BJ (cell line): Measurements from ENCODE around the gene DPYSL3. TPM values are rescaled to one million over a fixed set of nuclear protein-coding genes. Genes with fewer than 3 reads are reported as not detected.

Source experiments
- CTCF ChIA-PET: fragments of 350-600 bp; formaldehyde crosslinking; extraction: SDS; loops from one replicate; lab custom pipeline; 2021; ENCODE audit warnings: antibody characterized with exemption, inconsistent platforms; lab: Yijun Ruan, JAX
- POLR2A ChIA-PET: fragments of 300-600 bp; sonication (Branson Sonifier 250); formaldehyde crosslinking; extraction: SDS; loops from one replicate; lab custom pipeline; 2021; ENCODE audit warnings: antibody characterized with exemption; lab: Charles Lee
- DNase-seq: peaks from one replicate; pipeline ENCODE4 v3.0.0-alpha.2; 2011; ENCODE audit warnings: low read depth
- H3K27me3 ChIP-seq: 2 replicates; pipeline ENCODE4 v1.6.0; 2011; ENCODE audit warnings: low read length; ENCODE audit not compliant: control insufficient read depth, insufficient read depth
- H3K36me3 ChIP-seq: 2 replicates; pipeline ENCODE4 v1.5.1; 2011; ENCODE audit warnings: low read length; ENCODE audit not compliant: control insufficient read depth, insufficient read depth
- H3K4me3 ChIP-seq: 2 replicates; pipeline ENCODE4 v1.5.1; 2011; ENCODE audit warnings: low read depth, mild to moderate bottlenecking, control low read depth, low read length
- polyA plus RNA-seq: library from polyadenylated mRNA; depleted of rRNA; stranded (reverse); fragments of >200 nt; gene quantifications from 2 replicates; pipeline ENCODE4 v1.2.3, GENCODE V29; 2011
- TF ChIP-seq, protein P1 (sequence below): IDR thresholded peaks from 2 replicates; pipeline ENCODE4 v1.5.1; 2011; ENCODE audit warnings: low read depth, mild to moderate bottlenecking, control low read depth, inconsistent platforms, low read length, moderate library complexity; ENCODE audit not compliant: insufficient read depth

Gene DPYSL3
- polyA plus RNA-seq, 1 experiment: 49.6 TPM

DNA sequence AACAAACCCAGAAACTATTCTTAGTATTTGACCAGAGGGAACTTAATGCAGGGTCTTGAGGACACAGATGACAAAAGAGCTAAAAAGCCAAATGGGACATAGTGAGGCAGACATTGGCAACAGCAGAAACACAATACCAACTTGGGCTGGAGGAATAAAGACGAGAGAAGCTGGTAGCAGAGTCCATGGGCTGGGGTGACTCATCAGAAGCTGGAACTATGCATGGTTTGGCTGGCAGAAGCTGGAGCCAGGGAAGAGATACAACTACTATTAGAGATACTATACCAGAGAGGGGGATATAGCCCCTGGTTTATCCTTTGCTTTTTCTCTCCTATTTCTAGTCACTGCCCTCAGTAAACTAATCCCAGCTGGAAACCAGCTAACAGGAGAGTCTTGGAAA, 29.2 kb upstream of the DPYSL3 start:
- DNase-seq: no peak
- Histone ChIP-seq H3K36me3 (no peaks in the 10 kb centered on the region), H3K27me3 (no peaks in the 10 kb centered on the region), H3K4me3 (no peak overlapping the region)
- ChIA-PET POLR2A (no interaction called here), CTCF (interaction anchor here (0.8 to 2.1 kb wide), 3 partner anchors 10 to 19 kb away, joined by 3 to 4 read pairs (median 3); no protein-coding TSS in a partner anchor)
- TF ChIP-seq, protein P1, sequence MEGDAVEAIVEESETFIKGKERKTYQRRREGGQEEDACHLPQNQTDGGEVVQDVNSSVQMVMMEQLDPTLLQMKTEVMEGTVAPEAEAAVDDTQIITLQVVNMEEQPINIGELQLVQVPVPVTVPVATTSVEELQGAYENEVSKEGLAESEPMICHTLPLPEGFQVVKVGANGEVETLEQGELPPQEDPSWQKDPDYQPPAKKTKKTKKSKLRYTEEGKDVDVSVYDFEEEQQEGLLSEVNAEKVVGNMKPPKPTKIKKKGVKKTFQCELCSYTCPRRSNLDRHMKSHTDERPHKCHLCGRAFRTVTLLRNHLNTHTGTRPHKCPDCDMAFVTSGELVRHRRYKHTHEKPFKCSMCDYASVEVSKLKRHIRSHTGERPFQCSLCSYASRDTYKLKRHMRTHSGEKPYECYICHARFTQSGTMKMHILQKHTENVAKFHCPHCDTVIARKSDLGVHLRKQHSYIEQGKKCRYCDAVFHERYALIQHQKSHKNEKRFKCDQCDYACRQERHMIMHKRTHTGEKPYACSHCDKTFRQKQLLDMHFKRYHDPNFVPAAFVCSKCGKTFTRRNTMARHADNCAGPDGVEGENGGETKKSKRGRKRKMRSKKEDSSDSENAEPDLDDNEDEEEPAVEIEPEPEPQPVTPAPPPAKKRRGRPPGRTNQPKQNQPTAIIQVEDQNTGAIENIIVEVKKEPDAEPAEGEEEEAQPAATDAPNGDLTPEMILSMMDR: no peak

DNA sequence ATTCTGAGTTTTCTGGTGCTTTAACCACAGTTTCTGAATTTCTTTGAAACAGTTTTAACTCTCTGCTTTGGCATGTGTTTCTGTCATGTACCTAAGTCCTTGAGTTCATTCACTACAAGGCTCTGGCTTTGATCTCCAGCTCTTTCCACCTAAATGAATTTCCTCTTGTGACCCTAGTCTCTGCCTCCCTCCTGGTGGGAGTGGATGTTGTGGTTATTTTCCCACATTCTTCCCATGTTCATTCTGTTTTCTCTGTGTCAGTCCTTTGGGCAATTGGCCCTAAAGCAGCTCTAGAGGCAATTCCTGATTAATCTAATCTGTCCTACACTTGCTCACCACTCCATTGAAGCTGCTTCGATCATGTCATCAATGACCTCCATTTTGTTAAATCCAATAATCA, 28.4 kb upstream of the DPYSL3 start:
- Histone ChIP-seq H3K4me3 (no peak overlapping the region), H3K27me3 (no peaks in the 10 kb centered on the region), H3K36me3 (no peaks in the 10 kb centered on the region)
- ChIA-PET CTCF (interaction anchor here (1.8 kb wide), 1 partner anchor 83 kb away, joined by 5 read pairs; no protein-coding TSS in a partner anchor), POLR2A (no interaction called here)
- DNase-seq: no peak
- TF ChIP-seq, protein P1: no peak

DNA sequence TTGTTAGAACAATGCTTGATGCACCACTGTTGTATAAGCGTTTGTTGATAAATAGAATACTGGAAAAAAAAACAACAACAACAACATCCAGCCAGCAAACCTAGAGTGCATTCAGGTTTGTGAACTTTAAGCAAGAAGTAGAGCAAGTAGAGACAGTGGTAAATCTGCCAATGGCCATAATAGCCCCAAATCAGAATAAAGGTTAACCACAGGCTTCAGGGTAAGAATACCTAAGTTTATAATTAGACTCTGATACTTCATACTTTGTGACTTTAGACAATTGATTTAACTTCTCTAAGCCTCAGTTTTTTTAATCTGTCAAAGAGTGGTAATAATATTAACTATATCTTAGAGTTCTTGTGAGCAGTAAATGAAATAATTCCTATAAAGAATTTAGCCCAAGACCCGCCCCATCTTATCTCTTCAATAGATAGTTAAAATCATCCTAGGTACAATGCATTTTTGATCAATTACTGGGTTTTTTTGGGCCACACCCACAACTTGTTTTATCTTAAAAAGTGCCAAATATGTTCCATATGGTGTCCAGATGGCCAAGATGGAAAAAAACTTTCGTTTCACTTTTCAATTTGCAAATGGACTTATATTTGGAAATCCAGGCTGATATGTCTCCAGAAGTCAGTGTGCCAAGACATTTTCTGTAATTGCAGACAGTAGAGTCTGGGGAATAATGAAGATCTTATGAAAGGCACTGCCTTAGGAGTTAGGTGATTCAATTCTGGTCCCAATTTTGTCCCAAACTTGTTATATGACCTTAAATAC, 24.5 kb upstream of the DPYSL3 start:
- H3K27me3 ChIP-seq: no peaks in the 10 kb centered on the region
- H3K36me3 ChIP-seq: no peaks in the 10 kb centered on the region
- no peak for DNase-seq
- ChIA-PET CTCF (no interaction called here), POLR2A (no interaction called here)
- TF ChIP-seq, protein P1: no peak
- H3K4me3 ChIP-seq: no peak overlapping the region

DNA sequence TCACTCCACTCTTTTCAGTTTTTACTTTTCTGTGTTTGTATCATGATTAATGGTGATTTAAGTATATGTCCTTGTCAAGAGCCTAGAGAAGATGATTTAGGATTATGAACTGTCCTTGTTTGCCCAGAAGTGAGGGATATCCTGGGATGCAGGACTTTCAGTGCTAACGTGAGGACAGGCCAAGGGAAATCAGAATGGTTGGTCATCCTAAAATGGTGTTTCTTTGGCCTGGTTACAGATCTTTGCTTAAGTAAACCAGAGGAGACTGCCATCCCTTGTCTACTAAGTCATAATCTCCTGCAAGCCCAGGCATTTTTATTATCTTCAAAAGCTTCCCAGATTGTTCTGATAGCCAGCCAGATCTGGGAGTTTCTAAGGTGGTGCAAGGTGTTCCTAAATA, 22.3 kb upstream of the DPYSL3 start:
- no peak overlapping the region for H3K4me3 ChIP-seq
- ChIA-PET POLR2A (no interaction called here), CTCF (interaction anchor here (1.5 kb wide), 1 partner anchor 9 kb away, joined by 4 read pairs; no protein-coding TSS in a partner anchor)
- H3K36me3 ChIP-seq: no peaks in the 10 kb centered on the region
- no peak for DNase-seq
- TF ChIP-seq, protein P1: no peak
- no peaks in the 10 kb centered on the region for H3K27me3 ChIP-seq

DNA sequence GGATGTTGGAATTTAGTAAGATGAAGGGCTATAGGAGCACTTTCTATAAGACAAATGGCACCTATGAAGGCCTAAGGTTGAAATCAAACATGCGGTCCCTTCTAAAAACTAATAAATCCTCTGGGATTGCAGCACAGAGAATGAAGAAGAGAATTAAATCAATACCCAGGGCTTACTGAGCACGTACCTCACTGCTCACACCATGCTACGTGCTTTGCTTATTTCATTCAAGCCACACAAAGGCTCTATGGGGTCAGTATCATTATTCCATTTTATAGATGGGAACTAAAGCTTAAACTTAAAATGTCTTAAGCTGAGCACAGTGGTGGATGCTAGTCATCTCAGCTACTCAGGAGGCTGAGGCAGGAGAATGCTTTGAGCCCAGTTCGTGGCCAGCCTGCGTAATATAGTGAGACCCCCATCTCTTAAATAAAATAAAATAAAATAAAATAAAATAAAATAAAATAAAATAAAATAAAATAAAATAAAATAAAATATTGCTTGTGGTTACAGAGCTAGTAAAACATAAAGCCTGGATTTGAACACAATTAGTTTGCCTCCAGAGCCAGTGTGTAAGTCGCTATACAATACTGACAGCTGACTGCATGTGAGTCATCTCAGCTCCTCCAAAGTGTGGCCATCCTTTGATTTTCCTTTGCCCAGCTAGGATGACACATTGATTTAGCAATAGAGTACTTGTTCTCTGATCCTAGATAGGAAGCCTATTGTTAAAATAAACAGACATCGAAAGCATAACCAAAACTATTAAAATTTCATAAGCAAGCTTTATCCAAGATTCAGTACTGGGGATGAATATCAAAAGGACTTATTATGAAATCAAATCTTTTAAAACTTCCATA, 20.9 kb upstream of the DPYSL3 start:
- H3K4me3 ChIP-seq: no peak overlapping the region
- CTCF ChIA-PET: interaction anchor here (0.5 to 1.1 kb wide), 5 partner anchors 9 to 382 kb away, joined by 3 to 5 read pairs (median 4); no protein-coding TSS in a partner anchor
- no peaks in the 10 kb centered on the region for H3K36me3 ChIP-seq
- POLR2A ChIA-PET: interaction anchor here (0.5 to 0.6 kb wide), 2 partner anchors 124 to 127 kb away, joined by 3 read pairs; no protein-coding TSS in a partner anchor
- DNase-seq: no peak
- TF ChIP-seq, protein P1: no peak
- no peaks in the 10 kb centered on the region for H3K27me3 ChIP-seq
